HepG2 (cell line): Measurements from ENCODE around the gene TOX4. TPM values are rescaled to one million over a fixed set of nuclear protein-coding genes. Genes with fewer than 3 reads are reported as not detected.

Experiments used
- ATF7-NPFF ChIP-seq: sonication (generic); formaldehyde crosslinking; IDR thresholded peaks from 2 replicates; pipeline ENCODE4 v1.8.1; 2023; ENCODE audit warnings: mild to moderate bottlenecking, low read depth, missing genetic modification reagents, moderate library complexity
- JUN ChIP-seq: sonication (generic); formaldehyde crosslinking; IDR thresholded peaks from 2 replicates; pipeline ENCODE4 v1.4.0; 2020; ENCODE audit warnings: mild to moderate bottlenecking, missing genetic modification reagents
- MBNL3 ChIP-seq: fragments of 250-450 bp; sonication (Bioruptor Pico); conservative IDR thresholded peaks from 2 replicates; pipeline ENCODE4 v1.8.0; 2022; ENCODE audit warnings: mild to moderate bottlenecking, inconsistent platforms
- POLR2AphosphoS2 ChIP-seq: IDR thresholded peaks from 2 replicates; pipeline ENCODE4 v1.6.1; 2011; ENCODE audit warnings: low read depth, low read length, improper control_type of control experiment
- RBFOX2 ChIP-seq: fragments of 200-400 bp; formaldehyde crosslinking; IDR thresholded peaks from 2 replicates; pipeline ENCODE4 v1.6.1; 2017; ENCODE audit warnings: low read depth, mild to moderate bottlenecking, low read length
- RNF2 ChIP-seq: fragments of 450-650 bp; conservative IDR thresholded peaks from 2 replicates; pipeline ENCODE4 v1.6.1; 2016; ENCODE audit warnings: low read depth
- ZBTB1 ChIP-seq: sonication (generic); formaldehyde crosslinking; IDR thresholded peaks from 2 replicates; pipeline ENCODE4 v1.4.0; 2020; ENCODE audit warnings: missing genetic modification reagents, borderline replicate concordance
- ZNF136 ChIP-seq: sonication (generic); formaldehyde crosslinking; IDR thresholded peaks from 2 replicates; pipeline ENCODE4 v1.8.1; 2022; ENCODE audit warnings: low read depth, mild to moderate bottlenecking, moderate library complexity, missing genetic modification reagents
- ZNF432 ChIP-seq: sonication (generic); formaldehyde crosslinking; IDR thresholded peaks from 2 replicates; pipeline ENCODE4 v1.5.0; 2020; ENCODE audit warnings: missing genetic modification reagents, mild to moderate bottlenecking, borderline replicate concordance
- ZNF761 ChIP-seq: sonication (generic); formaldehyde crosslinking; conservative IDR thresholded peaks from 2 replicates; pipeline ENCODE4 v1.4.0; 2020; ENCODE audit warnings: mild to moderate bottlenecking, missing genetic modification reagents
- ZNF891 ChIP-seq: sonication (generic); formaldehyde crosslinking; IDR thresholded peaks from 2 replicates; pipeline ENCODE4 v1.5.0; 2020; ENCODE audit warnings: mild to moderate bottlenecking, missing genetic modification reagents
- ZSCAN31 ChIP-seq: sonication (generic); formaldehyde crosslinking; IDR thresholded peaks from 2 replicates; pipeline ENCODE4 v1.5.0; 2020; ENCODE audit warnings: low read depth, mild to moderate bottlenecking, missing genetic modification reagents
- polyA plus RNA-seq, 8 experiments: library from polyadenylated mRNA; depleted of rRNA in 3 of 8; stranded (reverse) in 7 of 8; unstranded in 1 of 8; fragments of >200 nt; fragmentation: Illumina TruSeq in 4 of 8; extraction: Trizol in 4 of 8; gene quantifications; 2 replicates each; pipeline versions ENCODE4 v1.2.1 to v1.2.3, GENCODE V29; 2011 to 2016; ENCODE audit warnings: low read depth in 4 of 8, missing spikeins in 1 of 8, mixed read lengths in 1 of 8; ENCODE audit not compliant: insufficient read depth in 1 of 8
- total RNA-seq, 5 experiments: library from RNA; depleted of rRNA; stranded (reverse); fragments of >200 nt; fragmentation: Illumina TruSeq; extraction: Trizol; gene quantifications; 2 replicates each; pipeline ENCODE4 v1.2.3, GENCODE V29; 2016; ENCODE audit warnings: low read depth in 1 of 5
- TF ChIP-seq, protein P1 (sequence below): sonication (generic); formaldehyde crosslinking; conservative IDR thresholded peaks from 2 replicates; pipeline ENCODE4 v1.4.0; 2020; ENCODE audit warnings: mild to moderate bottlenecking, missing genetic modification reagents, moderate library complexity
- TF ChIP-seq, protein P2 (sequence below): IDR thresholded peaks from 2 replicates; pipeline ENCODE4 v1.6.1; 2016; ENCODE audit warnings: missing compliant biosample characterization, missing genetic modification reagents, borderline replicate concordance

Gene TOX4
- total and polyA plus RNA-seq, 2 of the 13 experiments (the other 11 are each of a cell fraction or from before 2014, with no cell fraction given), result 71.8 to 163 TPM

DNA sequence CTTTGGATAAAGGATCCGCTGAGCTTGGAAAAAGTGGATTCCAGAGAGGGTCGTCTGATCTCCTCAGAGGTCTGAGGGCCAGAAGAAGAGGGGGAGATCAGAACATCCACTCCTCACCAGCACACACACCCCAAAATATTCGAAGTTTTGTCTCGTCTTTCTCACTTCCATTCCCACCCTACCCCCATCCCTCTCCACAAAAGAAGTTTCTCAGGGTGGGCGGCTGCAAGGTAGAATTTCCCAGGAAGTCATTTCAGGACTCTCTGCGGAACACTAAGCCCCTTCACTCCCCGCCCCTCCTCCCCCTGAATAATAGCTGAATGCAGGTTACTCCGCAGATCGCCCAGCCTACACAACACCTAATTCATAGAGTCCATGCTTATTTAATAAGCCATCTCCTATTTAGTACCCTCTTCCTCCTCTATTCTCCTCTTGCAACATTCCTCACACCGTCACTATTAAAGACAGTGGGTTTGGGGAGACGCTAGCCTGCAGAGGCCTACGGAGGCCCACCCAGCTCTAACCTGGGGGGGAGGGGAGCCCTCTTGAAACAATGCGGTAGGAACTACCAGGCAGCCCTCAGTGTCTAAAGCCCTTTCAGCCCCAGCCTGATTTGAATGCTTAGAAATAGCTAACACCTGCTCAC lies 49.8 kb downstream of the TOX4 start (continued):
- TF ChIP-seq POLR2AphosphoS2 (no peak), ZNF136 (CRISPR knock-in tag) (no peak), ZSCAN31 (CRISPR knock-in tag) (no peak), ZNF761 (CRISPR knock-in tag) (no peak), ATF7-NPFF (CRISPR knock-in tag) (no peak), RNF2 (no peak), ZBTB1 (no peak), ZNF891 (CRISPR knock-in tag) (no peak), MBNL3 (CRISPR knock-in tag) (no peak), JUN (CRISPR knock-in tag) (no peak), ZNF432 (CRISPR knock-in tag) (no peak), RBFOX2 (no peak)
- TF ChIP-seq, protein P1, sequence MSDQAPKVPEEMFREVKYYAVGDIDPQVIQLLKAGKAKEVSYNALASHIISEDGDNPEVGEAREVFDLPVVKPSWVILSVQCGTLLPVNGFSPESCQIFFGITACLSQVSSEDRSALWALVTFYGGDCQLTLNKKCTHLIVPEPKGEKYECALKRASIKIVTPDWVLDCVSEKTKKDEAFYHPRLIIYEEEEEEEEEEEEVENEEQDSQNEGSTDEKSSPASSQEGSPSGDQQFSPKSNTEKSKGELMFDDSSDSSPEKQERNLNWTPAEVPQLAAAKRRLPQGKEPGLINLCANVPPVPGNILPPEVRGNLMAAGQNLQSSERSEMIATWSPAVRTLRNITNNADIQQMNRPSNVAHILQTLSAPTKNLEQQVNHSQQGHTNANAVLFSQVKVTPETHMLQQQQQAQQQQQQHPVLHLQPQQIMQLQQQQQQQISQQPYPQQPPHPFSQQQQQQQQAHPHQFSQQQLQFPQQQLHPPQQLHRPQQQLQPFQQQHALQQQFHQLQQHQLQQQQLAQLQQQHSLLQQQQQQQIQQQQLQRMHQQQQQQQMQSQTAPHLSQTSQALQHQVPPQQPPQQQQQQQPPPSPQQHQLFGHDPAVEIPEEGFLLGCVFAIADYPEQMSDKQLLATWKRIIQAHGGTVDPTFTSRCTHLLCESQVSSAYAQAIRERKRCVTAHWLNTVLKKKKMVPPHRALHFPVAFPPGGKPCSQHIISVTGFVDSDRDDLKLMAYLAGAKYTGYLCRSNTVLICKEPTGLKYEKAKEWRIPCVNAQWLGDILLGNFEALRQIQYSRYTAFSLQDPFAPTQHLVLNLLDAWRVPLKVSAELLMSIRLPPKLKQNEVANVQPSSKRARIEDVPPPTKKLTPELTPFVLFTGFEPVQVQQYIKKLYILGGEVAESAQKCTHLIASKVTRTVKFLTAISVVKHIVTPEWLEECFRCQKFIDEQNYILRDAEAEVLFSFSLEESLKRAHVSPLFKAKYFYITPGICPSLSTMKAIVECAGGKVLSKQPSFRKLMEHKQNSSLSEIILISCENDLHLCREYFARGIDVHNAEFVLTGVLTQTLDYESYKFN (CRISPR knock-in tag), result 0 out of 2 replicates have a peak, but pooled peaks have one; percentile 26
- TF ChIP-seq, protein P2, sequence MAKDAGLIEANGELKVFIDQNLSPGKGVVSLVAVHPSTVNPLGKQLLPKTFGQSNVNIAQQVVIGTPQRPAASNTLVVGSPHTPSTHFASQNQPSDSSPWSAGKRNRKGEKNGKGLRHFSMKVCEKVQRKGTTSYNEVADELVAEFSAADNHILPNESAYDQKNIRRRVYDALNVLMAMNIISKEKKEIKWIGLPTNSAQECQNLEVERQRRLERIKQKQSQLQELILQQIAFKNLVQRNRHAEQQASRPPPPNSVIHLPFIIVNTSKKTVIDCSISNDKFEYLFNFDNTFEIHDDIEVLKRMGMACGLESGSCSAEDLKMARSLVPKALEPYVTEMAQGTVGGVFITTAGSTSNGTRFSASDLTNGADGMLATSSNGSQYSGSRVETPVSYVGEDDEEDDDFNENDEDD (CRISPR knock-in tag), result no peak
- TF ChIP-seq, all 625 proteins: peak for 65
